Epithelial cell of esophagus (primary cell): ENCODE measurements around the gene PIPOX.

Source experiments
- DNase-seq: peaks from one replicate; pipeline ENCODE4 v3.0.0; 2010; ENCODE audit warnings: low read depth
- H3K4me3 ChIP-seq: 2 replicates; pipeline ENCODE4 v1.5.1; 2011; ENCODE audit warnings: mild to moderate bottlenecking, low read length, control low read depth
- TF ChIP-seq, protein P1 (sequence below): IDR thresholded peaks from 2 replicates; pipeline ENCODE4 v1.5.1; 2011; ENCODE audit warnings: low read depth, mild to moderate bottlenecking, low read length, control low read depth, inconsistent platforms; ENCODE audit not compliant: insufficient read depth; ENCODE audit errors: missing control alignments

Gene PIPOX

GRCh38 chr17:29010129-29010528 is 32.8 kb upstream of the PIPOX start:
- TF ChIP-seq, protein P1, sequence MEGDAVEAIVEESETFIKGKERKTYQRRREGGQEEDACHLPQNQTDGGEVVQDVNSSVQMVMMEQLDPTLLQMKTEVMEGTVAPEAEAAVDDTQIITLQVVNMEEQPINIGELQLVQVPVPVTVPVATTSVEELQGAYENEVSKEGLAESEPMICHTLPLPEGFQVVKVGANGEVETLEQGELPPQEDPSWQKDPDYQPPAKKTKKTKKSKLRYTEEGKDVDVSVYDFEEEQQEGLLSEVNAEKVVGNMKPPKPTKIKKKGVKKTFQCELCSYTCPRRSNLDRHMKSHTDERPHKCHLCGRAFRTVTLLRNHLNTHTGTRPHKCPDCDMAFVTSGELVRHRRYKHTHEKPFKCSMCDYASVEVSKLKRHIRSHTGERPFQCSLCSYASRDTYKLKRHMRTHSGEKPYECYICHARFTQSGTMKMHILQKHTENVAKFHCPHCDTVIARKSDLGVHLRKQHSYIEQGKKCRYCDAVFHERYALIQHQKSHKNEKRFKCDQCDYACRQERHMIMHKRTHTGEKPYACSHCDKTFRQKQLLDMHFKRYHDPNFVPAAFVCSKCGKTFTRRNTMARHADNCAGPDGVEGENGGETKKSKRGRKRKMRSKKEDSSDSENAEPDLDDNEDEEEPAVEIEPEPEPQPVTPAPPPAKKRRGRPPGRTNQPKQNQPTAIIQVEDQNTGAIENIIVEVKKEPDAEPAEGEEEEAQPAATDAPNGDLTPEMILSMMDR = no peak
- H3K4me3 ChIP-seq = no peak overlapping the region
- DNase-seq = no peak

GRCh38 chr17:29010586-29010985 is 32.4 kb upstream of the PIPOX start:
- no peak for DNase-seq

GRCh38 chr17:29012535-29012934 is 30.4 kb upstream of the PIPOX start:
- TF ChIP-seq, protein P1 = no peak
- DNase-seq = no peak
- no peak overlapping the region for H3K4me3 ChIP-seq

More at GRCh38 chr17:29010586-29010985, 32.4 kb upstream of the PIPOX start:
- no peak overlapping the region for H3K4me3 ChIP-seq
- TF ChIP-seq, protein P1 = no peak

DNA sequence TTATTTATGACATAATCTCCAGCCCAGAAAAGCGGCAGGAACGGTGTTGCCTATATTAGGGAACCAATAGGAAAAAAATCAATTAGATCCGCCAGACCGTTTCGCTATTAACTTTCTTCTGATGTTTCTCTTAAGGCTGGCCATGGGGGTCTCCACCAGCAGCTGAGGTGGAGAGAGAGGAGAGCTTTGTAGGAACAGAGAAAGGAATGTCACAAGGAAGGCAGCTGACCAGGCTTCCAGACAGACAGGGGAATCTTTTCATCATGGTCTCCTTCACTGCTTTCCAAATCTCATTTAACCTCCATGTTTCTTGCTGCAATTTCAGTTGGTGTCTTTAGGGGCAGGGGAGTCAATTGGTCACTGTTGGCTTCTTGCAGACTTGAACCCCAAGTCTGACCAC is 28.2 kb upstream of the PIPOX start:
- TF ChIP-seq, protein P1 = no peak
- DNase-seq = no peak
- H3K4me3 ChIP-seq = no peak overlapping the region

DNA sequence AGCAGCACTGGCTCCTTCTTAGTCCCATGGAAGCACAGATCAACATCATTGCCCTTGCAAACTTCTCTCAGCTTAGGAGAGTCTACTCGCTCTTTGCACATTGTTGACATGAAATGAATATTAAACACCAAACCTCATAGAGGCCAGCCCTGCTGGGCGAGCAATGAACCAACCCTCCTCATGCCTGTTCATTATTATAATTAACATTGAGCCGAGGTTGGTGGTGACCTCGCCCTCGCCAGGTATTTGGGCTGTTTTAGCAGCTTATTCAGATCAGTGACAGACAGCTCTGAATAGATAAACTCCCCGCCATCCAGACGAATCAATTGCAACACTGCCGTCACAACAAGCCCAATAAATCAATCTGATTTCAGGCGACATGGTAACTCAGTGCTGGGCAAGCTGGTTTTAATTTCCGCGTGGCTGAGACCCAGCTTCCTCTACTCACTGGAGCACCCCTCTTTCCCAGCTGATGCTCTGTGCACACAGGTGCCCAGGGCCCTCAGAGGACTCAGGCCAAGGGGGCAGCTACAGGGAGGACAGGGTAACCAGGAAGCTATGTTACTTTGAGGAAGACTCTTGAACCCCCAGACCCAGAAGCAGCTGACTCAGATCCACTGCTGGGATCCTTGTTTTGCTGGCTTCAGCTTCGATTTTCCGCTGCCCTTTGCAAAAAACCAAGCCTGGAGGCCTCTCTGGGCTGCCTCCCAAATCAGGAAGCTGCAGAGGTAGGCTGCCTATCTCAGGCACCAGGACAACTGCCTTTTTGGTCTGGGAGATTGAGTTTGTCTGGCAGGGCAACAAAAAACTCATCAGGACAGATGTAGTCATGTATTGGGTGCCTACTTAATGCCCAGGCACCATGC is 26.4 kb upstream of the PIPOX start:
- no peak overlapping the region for H3K4me3 ChIP-seq
- TF ChIP-seq, protein P1 = no peak
- DNase-seq = no peak

- no peak overlapping the region for H3K4me3 ChIP-seq
- DNase-seq = no peak
- TF ChIP-seq, protein P1 = no peak
Measured at GRCh38 chr17:29018788-29019474, 24.0 kb upstream of the PIPOX start.
